ENCODE measurements around the gene AHNAK.

DNA sequence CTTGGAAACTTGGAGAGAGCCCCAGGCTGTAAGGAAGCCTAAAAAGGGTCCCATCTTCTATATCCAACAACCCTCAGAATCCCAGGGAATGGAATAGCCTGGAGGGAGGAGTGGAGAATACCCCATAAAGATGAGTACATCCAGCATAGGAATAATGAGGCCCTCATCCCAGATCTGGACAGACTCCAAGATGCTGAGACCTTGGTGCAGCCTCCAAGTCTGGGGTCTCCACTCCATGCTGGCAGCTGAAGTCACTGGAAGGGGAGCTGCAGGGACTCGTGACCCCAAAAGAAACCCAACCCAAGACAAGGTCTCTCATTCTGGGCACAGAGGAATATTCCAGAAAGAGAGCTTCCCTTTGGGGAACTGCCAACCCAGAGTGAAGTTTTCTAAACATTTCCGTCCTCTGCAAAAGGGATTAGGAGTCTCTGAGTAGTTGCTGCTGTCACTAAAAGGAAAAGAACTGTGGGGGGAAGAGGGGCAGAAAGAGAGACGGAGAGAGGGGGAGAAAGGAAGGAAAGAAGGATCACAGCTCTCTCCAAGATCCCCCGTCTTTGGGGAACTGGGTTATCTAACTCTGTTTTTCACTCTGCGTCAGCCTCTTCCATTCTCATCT, 127.2 kb downstream of the AHNAK start:
- TF ChIP-seq, protein P1, sequence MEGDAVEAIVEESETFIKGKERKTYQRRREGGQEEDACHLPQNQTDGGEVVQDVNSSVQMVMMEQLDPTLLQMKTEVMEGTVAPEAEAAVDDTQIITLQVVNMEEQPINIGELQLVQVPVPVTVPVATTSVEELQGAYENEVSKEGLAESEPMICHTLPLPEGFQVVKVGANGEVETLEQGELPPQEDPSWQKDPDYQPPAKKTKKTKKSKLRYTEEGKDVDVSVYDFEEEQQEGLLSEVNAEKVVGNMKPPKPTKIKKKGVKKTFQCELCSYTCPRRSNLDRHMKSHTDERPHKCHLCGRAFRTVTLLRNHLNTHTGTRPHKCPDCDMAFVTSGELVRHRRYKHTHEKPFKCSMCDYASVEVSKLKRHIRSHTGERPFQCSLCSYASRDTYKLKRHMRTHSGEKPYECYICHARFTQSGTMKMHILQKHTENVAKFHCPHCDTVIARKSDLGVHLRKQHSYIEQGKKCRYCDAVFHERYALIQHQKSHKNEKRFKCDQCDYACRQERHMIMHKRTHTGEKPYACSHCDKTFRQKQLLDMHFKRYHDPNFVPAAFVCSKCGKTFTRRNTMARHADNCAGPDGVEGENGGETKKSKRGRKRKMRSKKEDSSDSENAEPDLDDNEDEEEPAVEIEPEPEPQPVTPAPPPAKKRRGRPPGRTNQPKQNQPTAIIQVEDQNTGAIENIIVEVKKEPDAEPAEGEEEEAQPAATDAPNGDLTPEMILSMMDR (IDR thresholded peaks at IDR 0.05; ENCODE audit: low read depth, low read length): no peak
- no peak for TF ChIP-seq POLR2A (IDR thresholded peaks at IDR 0.05; ENCODE audit: extremely low read depth, insufficient read length)
